ENCODE results near the gene SPEG.

DNA sequence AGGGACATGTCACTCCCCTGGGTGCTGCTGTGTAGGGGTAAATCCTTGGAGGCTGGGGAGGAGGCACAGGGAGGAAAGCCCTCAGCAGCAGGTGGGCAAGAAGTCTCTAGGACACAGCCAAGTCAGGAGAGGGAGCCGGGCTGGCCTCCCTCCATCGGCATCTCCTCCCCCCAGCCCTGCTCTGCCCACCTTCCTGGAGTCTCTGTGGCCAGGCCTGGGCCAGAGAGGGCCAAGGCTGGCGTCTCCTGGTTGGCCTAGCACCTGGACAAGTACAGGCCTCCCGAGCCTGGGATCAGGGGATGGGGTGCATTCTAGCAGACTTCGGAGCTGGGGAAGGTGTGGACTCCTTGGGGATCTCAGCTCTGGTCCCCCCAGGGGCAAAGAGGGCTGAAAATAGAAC, 1.8 kb downstream of the SPEG start:
- no peak for TF ChIP-seq CTCF (conservative IDR thresholded peaks at IDR 0.05)
- no peak for TF ChIP-seq ZFX (IDR thresholded peaks at IDR 0.05)

All from C4-2B (cell line).